ENCODE data around the gene PRSS21.

- no peak for TF ChIP-seq POLR2A (IDR thresholded peaks at IDR 0.05)
- TF ChIP-seq CTCF (IDR thresholded peaks at IDR 0.05) = no peak
These were observed 47.9 kb upstream of the PRSS21 start for GRCh38 chr16:2769100-2769529.
